ENCODE measurements around the gene C15orf62.

Gene C15orf62, protein sequence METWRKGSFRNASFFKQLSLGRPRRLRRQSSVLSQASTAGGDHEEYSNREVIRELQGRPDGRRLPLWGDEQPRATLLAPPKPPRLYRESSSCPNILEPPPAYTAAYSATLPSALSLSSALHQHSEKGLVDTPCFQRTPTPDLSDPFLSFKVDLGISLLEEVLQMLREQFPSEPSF
- total RNA-seq: 0.07 to 6.5 (median 2.5) reads per million in 9 experiments

GRCh38 chr15:40769274-40770146 is at the start of gene C15orf62:
Gene C15orf62, plus strand, starts transcription at chr15:40769980. Its CDS starts 516 bp downstream, at chr15:40770496.
- Mint-ChIP-seq H3K27me3 (no peaks in the 10 kb centered on the region), H3K4me3 (peak within 1 kb of the TSS; percentile 60 to 74), H3K27ac (peak within 1 kb of the TSS; percentile 84 to 91), H3K4me1 (ENCODE audit: low read depth in 2 of 2) (peaks cover 28 to 41% of the 10 kb centered on the region in 2 donors), H3K36me3 (ENCODE audit: insufficient read depth) (peaks cover 18% of the 10 kb centered on the region), H3K9me3 (no peaks in the 10 kb centered on the region)
- peak; percentile 25 for ATAC-seq (replicated peaks)
- peak; percentile 13 to 26 (median 25) for DNase-seq

- H3K36me3 Mint-ChIP-seq (ENCODE audit: insufficient read depth): no peaks in the 10 kb centered on the region
- DNase-seq (no peak), ATAC-seq (replicated peaks) (no peak)
- peaks cover 0 to 4% of the 10 kb centered on the region in 2 donors for H3K4me1 Mint-ChIP-seq (ENCODE audit: low read depth in 2 of 2)
- H3K27ac Mint-ChIP-seq: no peak overlapping the region
- H3K9me3 Mint-ChIP-seq: no peaks in the 10 kb centered on the region
- H3K27me3 Mint-ChIP-seq: no peaks in the 10 kb centered on the region
- no peak overlapping the region for H3K4me3 Mint-ChIP-seq
These were observed 48.1 kb upstream of the C15orf62 start for GRCh38 chr15:40721701-40722100.

DNA sequence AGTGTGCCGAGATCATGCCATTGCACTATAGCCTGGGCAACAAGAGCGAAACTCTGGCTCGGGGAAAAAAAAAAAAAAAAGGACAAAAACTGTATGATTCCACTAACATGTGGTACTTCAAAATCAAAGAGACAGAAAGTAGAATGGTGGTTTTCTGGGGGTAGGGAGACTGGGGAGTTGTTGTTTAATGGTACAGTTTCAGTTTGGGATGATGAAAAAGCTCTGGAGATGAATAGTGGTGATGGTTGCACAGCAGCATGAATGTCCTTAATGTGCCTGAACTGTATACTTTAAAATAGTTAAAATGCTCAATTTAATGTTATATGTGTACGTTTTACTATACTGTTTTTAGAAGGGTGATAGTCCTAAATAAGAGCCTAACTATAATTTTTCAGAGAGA is 47.4 kb upstream of the C15orf62 start:
- H3K27ac Mint-ChIP-seq: no peak overlapping the region
- ATAC-seq (replicated peaks): no peak

DNA sequence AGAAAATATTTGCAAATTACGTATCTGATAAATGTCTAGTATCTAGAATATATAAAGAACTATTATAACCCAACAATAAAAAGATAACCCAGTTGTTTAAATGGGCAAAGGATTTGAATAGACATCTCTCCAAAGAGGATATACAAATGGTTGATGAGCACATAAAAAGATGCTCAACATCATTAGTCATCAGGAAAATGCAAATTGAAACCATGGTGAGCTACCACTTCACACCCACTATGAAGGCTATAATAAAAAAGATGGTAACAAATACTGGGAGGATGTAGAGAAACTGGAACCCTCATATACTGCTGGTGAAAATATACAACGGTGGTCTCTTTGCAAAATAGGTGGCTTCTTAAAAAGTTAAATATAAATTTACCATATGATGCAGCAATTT is 46.8 kb upstream of the C15orf62 start:
- no peaks in the 10 kb centered on the region for H3K27me3 Mint-ChIP-seq
- peaks cover 0 to 4% of the 10 kb centered on the region in 2 donors for H3K4me1 Mint-ChIP-seq (ENCODE audit: low read depth in 2 of 2)
- H3K27ac Mint-ChIP-seq: peak overlapping the region in 1 of 2 donors; percentile 8
- no peak for DNase-seq
- no peak for ATAC-seq (replicated peaks)
- no peaks in the 10 kb centered on the region for H3K9me3 Mint-ChIP-seq
- H3K4me3 Mint-ChIP-seq: no peak overlapping the region
- H3K36me3 Mint-ChIP-seq (ENCODE audit: insufficient read depth): no peaks in the 10 kb centered on the region

More for the DNA sequence above, 47.4 kb upstream of the C15orf62 start:
- Mint-ChIP-seq H3K4me1 (ENCODE audit: low read depth in 2 of 2) (peaks cover 0 to 4% of the 10 kb centered on the region in 2 donors), H3K27me3 (no peaks in the 10 kb centered on the region), H3K9me3 (no peaks in the 10 kb centered on the region), H3K4me3 (no peak overlapping the region), H3K36me3 (ENCODE audit: insufficient read depth) (no peaks in the 10 kb centered on the region)
- DNase-seq: no peak

DNA sequence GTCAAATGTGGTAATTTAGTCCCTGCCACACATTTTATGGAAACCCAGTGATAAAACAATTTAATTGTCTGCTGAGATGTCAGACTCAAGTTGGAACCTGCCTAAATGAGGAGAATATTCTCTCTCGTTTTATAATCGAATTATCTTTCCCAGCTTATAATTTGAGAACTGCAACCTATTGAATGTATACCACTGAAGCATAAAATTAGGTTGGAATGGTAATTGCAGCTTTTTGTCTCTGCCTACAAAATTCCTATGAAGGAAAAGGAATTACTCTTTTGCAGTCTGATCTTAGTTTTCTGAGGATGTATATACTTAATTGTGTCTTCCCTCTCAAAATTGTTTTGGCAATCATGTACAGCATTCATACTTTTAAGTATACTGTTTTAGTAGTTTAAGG is 45.9 kb upstream of the C15orf62 start:
- DNase-seq (no peak), ATAC-seq (replicated peaks) (no peak)
- H3K4me1 Mint-ChIP-seq (ENCODE audit: low read depth in 2 of 2): peaks cover 0 to 4% of the 10 kb centered on the region in 2 donors
- no peak overlapping the region for H3K4me3 Mint-ChIP-seq
- no peaks in the 10 kb centered on the region for H3K9me3 Mint-ChIP-seq
- H3K27ac Mint-ChIP-seq: no peak overlapping the region
- H3K27me3 Mint-ChIP-seq: no peaks in the 10 kb centered on the region
- H3K36me3 Mint-ChIP-seq (ENCODE audit: insufficient read depth): no peaks in the 10 kb centered on the region

DNA sequence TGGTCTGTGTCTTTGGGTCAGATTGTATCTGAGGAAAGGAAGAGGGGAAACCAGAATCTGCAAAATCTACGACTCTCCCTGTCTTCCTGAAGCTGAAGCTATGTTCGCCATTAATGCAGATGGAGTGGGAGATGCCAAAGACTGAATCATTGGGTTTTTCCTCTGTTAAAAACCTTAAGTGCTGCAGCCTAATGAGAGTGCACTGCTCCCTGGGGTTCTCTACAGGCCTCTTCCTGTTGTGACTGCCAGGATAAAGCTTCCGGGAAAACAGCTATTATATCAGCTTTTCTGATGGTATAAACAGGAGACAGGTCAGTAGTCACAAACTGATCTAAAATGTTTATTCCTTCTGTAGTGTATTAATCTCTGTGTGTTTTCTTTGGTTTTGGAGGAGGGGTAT is 38.7 kb upstream of the C15orf62 start:
- Mint-ChIP-seq H3K27ac (no peak overlapping the region), H3K36me3 (ENCODE audit: insufficient read depth) (peaks cover 21% of the 10 kb centered on the region), H3K27me3 (no peaks in the 10 kb centered on the region), H3K4me1 (ENCODE audit: low read depth in 2 of 2) (no peaks in the 10 kb centered on the region), H3K9me3 (no peaks in the 10 kb centered on the region), H3K4me3 (no peak overlapping the region)
- ATAC-seq (replicated peaks) (no peak), DNase-seq (no peak)

DNA sequence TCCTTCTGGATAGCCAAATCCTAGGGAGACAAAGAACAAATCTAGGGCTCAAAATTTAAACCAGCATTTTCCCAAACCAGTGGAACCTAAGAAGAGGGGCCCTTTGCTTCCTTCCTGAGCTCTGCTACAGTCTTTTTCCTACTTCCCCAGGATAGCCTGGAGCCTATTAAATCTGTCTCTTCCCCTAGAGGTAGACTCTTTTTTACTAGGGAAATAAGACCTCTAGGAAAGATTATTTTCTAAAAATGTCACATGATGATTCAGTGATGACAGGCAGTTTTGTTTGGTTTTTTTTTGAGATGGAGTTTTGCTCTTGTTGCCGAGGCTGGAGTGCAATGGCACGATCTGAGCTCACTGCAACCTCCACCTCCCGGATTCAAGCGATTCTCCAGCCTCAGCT is 33.2 kb upstream of the C15orf62 start:
- Mint-ChIP-seq H3K27ac (no peak overlapping the region), H3K27me3 (no peaks in the 10 kb centered on the region), H3K4me3 (no peak overlapping the region), H3K4me1 (ENCODE audit: low read depth in 2 of 2) (no peaks in the 10 kb centered on the region), H3K9me3 (no peaks in the 10 kb centered on the region), H3K36me3 (ENCODE audit: insufficient read depth) (peaks cover 38% of the 10 kb centered on the region)
- ATAC-seq (replicated peaks) (no peak), DNase-seq (no peak)

- peak overlapping the region in 1 of 2 donors; percentile 26 for H3K27ac Mint-ChIP-seq
- H3K4me1 Mint-ChIP-seq (ENCODE audit: low read depth in 2 of 2): no peaks in the 10 kb centered on the region
- H3K9me3 Mint-ChIP-seq: no peaks in the 10 kb centered on the region
- ATAC-seq (replicated peaks): no peak
- peaks cover 38% of the 10 kb centered on the region for H3K36me3 Mint-ChIP-seq (ENCODE audit: insufficient read depth)
- no peak overlapping the region for H3K4me3 Mint-ChIP-seq
- DNase-seq: no peak
- no peaks in the 10 kb centered on the region for H3K27me3 Mint-ChIP-seq
These were observed 32.7 kb upstream of the C15orf62 start for GRCh38 chr15:40737048-40737447.

- H3K4me1 Mint-ChIP-seq (ENCODE audit: low read depth in 2 of 2): peaks cover 13% of the 10 kb centered on the region in 2 donors
- DNase-seq (no peak), ATAC-seq (replicated peaks) (no peak)
- H3K27me3 Mint-ChIP-seq: no peaks in the 10 kb centered on the region
- H3K4me3 Mint-ChIP-seq: no peak overlapping the region
- H3K9me3 Mint-ChIP-seq: no peaks in the 10 kb centered on the region
- H3K36me3 Mint-ChIP-seq (ENCODE audit: insufficient read depth): peaks cover 46% of the 10 kb centered on the region
- peak overlapping the region in 1 of 2 donors; percentile 57 for H3K27ac Mint-ChIP-seq
These were observed 30.7 kb upstream of the C15orf62 start for GRCh38 chr15:40739047-40739446.

DNA sequence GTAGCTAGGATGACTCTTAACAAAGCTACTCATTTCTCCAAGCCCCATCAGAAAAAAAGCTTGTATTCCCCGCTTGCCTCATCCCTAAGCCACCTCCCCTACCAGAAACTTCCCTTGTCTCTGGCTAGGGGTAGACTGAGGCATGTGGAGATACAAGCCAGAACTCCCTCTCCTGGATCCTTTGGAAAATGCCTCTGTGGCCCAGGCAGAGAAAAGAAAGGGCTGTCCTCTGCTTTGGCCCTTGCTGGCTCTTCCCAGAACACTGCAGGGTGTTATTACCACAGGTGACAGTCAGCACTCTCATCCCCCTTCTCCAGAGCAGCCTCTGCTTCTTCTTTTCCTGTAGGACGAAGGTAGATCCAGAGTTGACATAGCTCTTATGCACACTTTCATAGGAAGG is 29.9 kb upstream of the C15orf62 start:
- Mint-ChIP-seq H3K4me3 (no peak overlapping the region), H3K27me3 (no peaks in the 10 kb centered on the region), H3K27ac (peak overlapping the region in 1 of 2 donors; percentile 57), H3K9me3 (no peaks in the 10 kb centered on the region), H3K36me3 (ENCODE audit: insufficient read depth) (peaks cover 43% of the 10 kb centered on the region), H3K4me1 (ENCODE audit: low read depth in 2 of 2) (peaks cover 17% of the 10 kb centered on the region in 2 donors)
- DNase-seq: no peak
- ATAC-seq (replicated peaks): no peak

DNA sequence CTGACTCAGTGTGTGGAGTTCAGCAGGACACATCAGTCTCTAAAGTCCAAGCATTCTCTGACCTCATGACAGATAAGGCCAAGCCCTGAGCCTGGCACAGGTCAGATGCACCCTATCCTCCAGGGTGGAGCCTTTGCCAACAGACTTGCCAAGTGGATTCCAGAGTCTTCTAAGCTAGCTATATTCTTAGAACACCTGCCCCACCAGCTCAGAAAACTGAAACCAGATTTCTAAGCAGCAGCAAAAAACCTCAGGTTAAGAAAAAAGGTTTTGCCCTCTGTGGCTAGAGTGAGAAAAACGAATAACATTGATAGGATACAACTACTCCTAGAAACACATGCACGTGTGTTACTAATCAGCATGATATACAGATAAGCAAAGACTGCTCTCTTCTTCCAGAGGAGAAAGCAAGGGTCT is 26.3 kb upstream of the C15orf62 start:
- Mint-ChIP-seq H3K27ac (peak overlapping the region; percentile 97 to 98), H3K9me3 (no peaks in the 10 kb centered on the region), H3K4me1 (ENCODE audit: low read depth in 2 of 2) (peaks cover 24 to 25% of the 10 kb centered on the region in 2 donors), H3K36me3 (ENCODE audit: insufficient read depth) (peaks cover 19% of the 10 kb centered on the region), H3K4me3 (peak overlapping the region; percentile 66 to 74), H3K27me3 (no peaks in the 10 kb centered on the region)
- ATAC-seq (replicated peaks): peak; percentile 53
- DNase-seq: peak in 1 of 3 experiments; percentile 21

- Mint-ChIP-seq H3K9me3 (no peaks in the 10 kb centered on the region), H3K27ac (peak overlapping the region; percentile 97 to 98), H3K27me3 (no peaks in the 10 kb centered on the region), H3K4me3 (peak overlapping the region; percentile 66 to 74), H3K36me3 (ENCODE audit: insufficient read depth) (peaks cover 14% of the 10 kb centered on the region), H3K4me1 (ENCODE audit: low read depth in 2 of 2) (peaks cover 24 to 25% of the 10 kb centered on the region in 2 donors)
- DNase-seq (peak; percentile 69 to 73 (median 71)), ATAC-seq (replicated peaks) (peak; percentile 97)
These were observed 25.6 kb upstream of the C15orf62 start for GRCh38 chr15:40743921-40744814.

- no peak overlapping the region for H3K4me3 Mint-ChIP-seq
- no peaks in the 10 kb centered on the region for H3K27me3 Mint-ChIP-seq
- peak overlapping the region; percentile 97 to 98 for H3K27ac Mint-ChIP-seq
- H3K9me3 Mint-ChIP-seq: no peaks in the 10 kb centered on the region
- ATAC-seq (replicated peaks) (no peak), DNase-seq (no peak)
- H3K36me3 Mint-ChIP-seq (ENCODE audit: insufficient read depth): peaks cover 19% of the 10 kb centered on the region
- peaks cover 24 to 29% of the 10 kb centered on the region in 2 donors for H3K4me1 Mint-ChIP-seq (ENCODE audit: low read depth in 2 of 2)
These were observed 25.0 kb upstream of the C15orf62 start for GRCh38 chr15:40744815-40745152.

Measured in effector memory CD8-positive, alpha-beta T cell (primary cell).